ENCODE results near the gene SORCS2.

SORCS2 gene

GRCh38 chr4:7565483-7565882 is 373.1 kb downstream of the SORCS2 start:
- POLR2A ChIA-PET: no interaction called here
- no peak for TF ChIP-seq CTCF (IDR thresholded peaks at IDR 0.05; ENCODE audit: control extremely low read depth, extremely low read depth, low read depth, missing control alignments)
- CTCF ChIA-PET: no interaction called here
- DNase-seq (ENCODE audit: extremely low spot score): no peak

GRCh38 chr4:7569810-7570783 is 377.8 kb downstream of the SORCS2 start:
- ChIA-PET CTCF (no interaction called here), POLR2A (no interaction called here)
- TF ChIP-seq CTCF (IDR thresholded peaks at IDR 0.05; ENCODE audit: control extremely low read depth, extremely low read depth, low read depth, missing control alignments): no peak
- DNase-seq (ENCODE audit: extremely low spot score): no peak

- no peak for DNase-seq (ENCODE audit: extremely low spot score)
- ChIA-PET CTCF (no interaction called here), POLR2A (no interaction called here)
- TF ChIP-seq CTCF (IDR thresholded peaks at IDR 0.05; ENCODE audit: control extremely low read depth, extremely low read depth, low read depth, missing control alignments): no peak
Measured at GRCh38 chr4:7571001-7571400, 378.7 kb downstream of the SORCS2 start.

DNA sequence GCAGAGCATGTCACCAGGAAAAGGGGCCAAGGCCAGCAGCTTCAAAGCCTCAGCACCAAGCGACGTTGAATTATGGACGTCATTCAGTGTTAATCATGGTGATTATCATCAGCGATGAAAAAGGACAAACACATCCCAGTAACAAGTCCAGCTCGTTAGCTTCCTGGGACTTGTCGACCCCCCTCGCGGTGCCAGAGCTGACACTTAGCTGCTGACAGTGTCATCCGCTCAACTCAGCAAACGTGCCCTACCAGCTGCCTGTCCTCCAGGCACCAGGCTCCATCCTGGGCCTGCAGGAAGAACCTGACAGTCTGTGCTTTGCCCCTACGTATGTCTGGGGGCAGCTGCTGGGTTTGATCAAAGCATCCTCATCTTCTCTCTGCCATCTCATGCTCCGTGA is 379.4 kb downstream of the SORCS2 start:
- ChIA-PET POLR2A (no interaction called here), CTCF (interaction anchor here (1.3 kb wide), 1 partner anchor 10 kb away, joined by 3 read pairs; no protein-coding TSS in a partner anchor)
- no peak for TF ChIP-seq CTCF (IDR thresholded peaks at IDR 0.05; ENCODE audit: control extremely low read depth, extremely low read depth, low read depth, missing control alignments)
- no peak for DNase-seq (ENCODE audit: extremely low spot score)

GRCh38 chr4:7572894-7573293 is 380.6 kb downstream of the SORCS2 start:
- CTCF ChIA-PET: interaction anchor here (1.3 kb wide), 1 partner anchor 9 kb away, joined by 3 read pairs; no protein-coding TSS in a partner anchor
- TF ChIP-seq CTCF (IDR thresholded peaks at IDR 0.05; ENCODE audit: control extremely low read depth, extremely low read depth, low read depth, missing control alignments): no peak
- DNase-seq (ENCODE audit: extremely low spot score): no peak
- POLR2A ChIA-PET: no interaction called here

DNA sequence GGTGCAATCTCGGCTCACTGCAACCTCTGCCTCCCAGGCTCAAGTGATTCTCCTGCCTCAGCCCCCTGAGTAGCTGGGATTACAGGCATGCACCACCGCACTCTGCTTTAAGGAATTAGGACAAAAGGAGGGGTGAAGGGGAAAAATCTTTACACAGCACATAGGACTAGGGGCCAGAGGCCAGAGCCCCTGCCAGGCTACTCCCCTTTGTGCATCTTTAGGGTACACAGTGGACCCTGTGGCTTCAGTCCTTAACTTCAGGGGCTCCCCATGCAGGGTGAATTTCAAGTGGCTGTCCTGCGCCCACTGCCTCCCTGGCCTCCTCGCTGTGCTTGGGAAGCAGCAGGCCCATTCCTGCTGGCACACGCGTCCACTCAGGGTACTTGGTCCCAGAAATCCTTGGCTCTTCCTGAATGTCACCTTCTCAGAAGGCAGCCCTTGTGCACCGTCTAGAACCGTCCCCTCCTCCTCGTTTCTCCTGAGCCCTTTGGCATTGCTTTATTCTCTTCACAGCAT is 381.3 kb downstream of the SORCS2 start:
- CTCF ChIA-PET: no interaction called here
- POLR2A ChIA-PET: no interaction called here
- TF ChIP-seq CTCF (IDR thresholded peaks at IDR 0.05; ENCODE audit: control extremely low read depth, extremely low read depth, low read depth, missing control alignments): no peak
- no peak for DNase-seq (ENCODE audit: extremely low spot score)

Data from GM10248 (cell line).